ENCODE data around the gene MAP7. TPM values are rescaled to one million over a fixed set of nuclear protein-coding genes. Genes with fewer than 3 reads are reported as not detected.

MAP7 gene
- total and polyA plus RNA-seq, 9 of the 15 experiments (the other 6 are each of a cell fraction or from before 2014, with no cell fraction given): 0.76 to 7.7 (median 3.9) TPM

- TF ChIP-seq ZBTB43 (CRISPR knock-in tag; IDR thresholded peaks at IDR 0.05) (no peak), PTBP1 (IDR thresholded peaks at IDR 0.05; ENCODE audit: low read depth, low read length) (no peak), HMGN3 (IDR thresholded peaks at IDR 0.05; ENCODE audit: borderline replicate concordance, extremely low read depth, insufficient read length, low read depth, low read length) (no peak), RBM14 (IDR thresholded peaks at IDR 0.05; ENCODE audit: borderline replicate concordance, insufficient read depth, low read depth, low read length) (no peak), ZBTB5 (IDR thresholded peaks at IDR 0.05) (no peak), ZFPM2 (CRISPR knock-in tag; IDR thresholded peaks at IDR 0.05) (no peak), CLOCK (CRISPR knock-in tag; IDR thresholded peaks at IDR 0.05; ENCODE audit: borderline replicate concordance) (no peak), RREB1 (CRISPR knock-in tag; IDR thresholded peaks at IDR 0.05) (0 out of 2 replicates have a peak, but pooled peaks have one; percentile 79), ETV6 (IDR thresholded peaks at IDR 0.05; ENCODE audit: borderline replicate concordance in 1 of 2, low read depth in 2 of 2, low read length in 1 of 2) (no peak), ETV6 (CRISPR knock-in tag; IDR thresholded peaks at IDR 0.05; ENCODE audit: borderline replicate concordance) (no peak), KDM2B (CRISPR knock-in tag; IDR thresholded peaks at IDR 0.05) (no peak), ETV5 (CRISPR knock-in tag; IDR thresholded peaks at IDR 0.05; ENCODE audit: low read depth) (0 out of 2 replicates have a peak, but pooled peaks have one; percentile 47), ARHGAP35 (IDR thresholded peaks at IDR 0.05; ENCODE audit: partially characterized antibody) (no peak), RBM22 (IDR thresholded peaks at IDR 0.05; ENCODE audit: low read depth, low read length, poor library complexity, severe bottlenecking) (no peak)
Measured at GRCh38 chr6:136526196-136526930, 23.9 kb downstream of the MAP7 start (continued).
